CD4-positive, alpha-beta T cell treated with Interleukin-15 for 1 hour (primary cell): ENCODE data around the gene ARHGDIA.

ENCODE experiments used
- DNase-seq: peaks from one replicate; pipeline ENCODE4 v3.0.0-alpha.2; 2020

ARHGDIA gene

GRCh38 chr17:81821147-81821546 is 50.0 kb downstream of the ARHGDIA start:
- no peak for DNase-seq

- no peak for DNase-seq
Observed at GRCh38 chr17:81819708-81820107, 51.4 kb downstream of the ARHGDIA start.

- DNase-seq: no peak
Observed at GRCh38 chr17:81817758-81818147, 53.4 kb downstream of the ARHGDIA start.
